HG03066 (cell line): ENCODE data around the gene ZFP57.

ENCODE experiments used
- ATAC-seq: cut with Tn5 transposase; IDR thresholded peaks from one replicate; pipeline ENCODE4 v1.9.1; 2021; ENCODE audit warnings: low read depth; ENCODE audit not compliant: unreplicated experiment

The ZFP57 gene

DNA sequence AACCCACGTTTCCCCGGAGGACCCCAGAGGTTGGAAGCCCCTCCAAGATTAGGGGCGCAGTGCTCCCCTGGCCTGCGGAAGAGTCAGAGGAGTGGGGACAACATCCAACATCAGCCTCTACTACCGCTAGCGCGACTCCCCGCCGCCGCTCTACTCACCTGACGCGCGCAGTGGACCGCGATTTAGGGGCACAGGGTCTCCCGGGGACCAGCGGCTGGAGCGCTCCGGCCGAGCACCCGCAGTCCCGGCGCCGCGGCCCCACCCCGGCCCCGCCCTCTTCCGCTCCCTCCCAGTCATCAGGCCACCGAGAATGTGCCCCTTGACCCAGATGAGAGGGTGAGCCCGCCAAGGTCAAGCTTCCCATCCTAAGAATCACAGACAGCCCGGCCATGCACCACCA lies at the start of gene ZFP57:
ZFP57 (minus strand) TSS at position 249 of the 400 bp plus-strand sequence. CDS start 4,149 bp downstream, outside the sequence.
- ATAC-seq = no peak

DNA sequence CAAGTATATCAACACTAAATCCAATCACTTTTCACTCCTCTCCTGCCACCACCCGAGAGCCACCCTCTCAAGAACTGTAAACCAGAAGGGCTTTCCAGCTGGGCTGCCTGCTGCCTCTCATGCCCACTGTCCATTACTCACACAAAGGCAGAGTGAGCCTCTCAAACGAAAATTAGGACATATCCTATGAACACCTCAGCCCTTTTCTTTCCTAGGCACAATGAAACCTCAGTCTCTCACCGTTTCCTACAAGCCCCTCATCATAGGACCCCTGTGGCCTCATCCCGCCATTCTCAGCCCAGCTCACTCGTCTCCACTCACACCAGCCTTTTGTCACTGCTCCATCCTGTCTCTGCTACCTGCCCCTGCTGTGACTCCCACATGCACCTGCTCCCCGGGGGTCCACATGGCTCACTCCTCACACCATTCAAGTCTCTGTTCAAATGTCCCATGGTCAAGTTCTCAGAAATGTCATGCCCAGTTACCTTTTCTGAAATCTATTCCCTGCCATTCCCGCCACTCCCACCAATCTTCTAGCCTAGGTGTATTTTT lies 49.7 kb upstream of the ZFP57 start:
- no peak for ATAC-seq

DNA sequence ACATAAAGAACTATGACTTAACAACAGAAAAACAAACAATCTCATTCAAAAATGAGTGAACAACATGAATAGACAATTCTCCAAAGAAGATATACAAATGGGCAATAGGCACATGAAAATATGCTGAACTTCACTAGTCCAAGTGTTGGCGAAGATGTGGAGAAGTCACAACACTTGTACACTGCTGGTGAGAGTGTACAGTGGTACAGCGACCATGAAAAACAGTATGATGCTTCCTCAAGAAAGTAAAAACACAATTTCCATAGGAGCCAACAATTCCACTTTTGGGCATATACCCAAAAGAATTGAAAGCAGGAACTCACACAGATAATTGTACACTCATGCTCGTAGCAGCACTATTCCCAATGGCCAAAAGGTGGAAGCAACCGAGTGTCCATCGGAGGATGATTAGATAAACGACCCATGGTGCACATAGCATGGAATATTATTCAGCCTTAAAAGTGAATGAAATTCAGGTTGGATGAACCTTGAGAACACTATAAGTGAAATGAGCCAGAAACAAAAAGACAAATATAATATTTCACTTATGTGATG lies 48.9 kb upstream of the ZFP57 start:
- no peak for ATAC-seq

DNA sequence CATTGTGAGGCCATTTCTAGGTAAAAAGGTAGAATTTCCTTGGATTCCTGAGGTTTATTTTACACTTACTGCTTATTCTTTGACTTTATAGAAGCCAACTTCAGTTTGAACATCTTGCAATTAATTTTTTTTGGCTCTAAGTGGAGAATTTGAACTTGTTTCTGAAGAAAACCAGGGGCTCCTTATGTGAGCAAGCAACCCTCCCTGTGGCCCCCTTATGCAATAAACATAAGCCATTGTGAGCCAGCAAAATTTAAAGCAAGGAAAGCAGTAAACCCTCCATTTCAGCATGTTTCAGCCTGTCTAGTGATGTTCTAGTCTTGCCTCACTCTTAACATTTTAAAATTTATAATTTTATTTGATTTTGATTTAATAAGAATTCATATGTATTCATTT lies 47.9 kb upstream of the ZFP57 start:
- ATAC-seq = no peak

DNA sequence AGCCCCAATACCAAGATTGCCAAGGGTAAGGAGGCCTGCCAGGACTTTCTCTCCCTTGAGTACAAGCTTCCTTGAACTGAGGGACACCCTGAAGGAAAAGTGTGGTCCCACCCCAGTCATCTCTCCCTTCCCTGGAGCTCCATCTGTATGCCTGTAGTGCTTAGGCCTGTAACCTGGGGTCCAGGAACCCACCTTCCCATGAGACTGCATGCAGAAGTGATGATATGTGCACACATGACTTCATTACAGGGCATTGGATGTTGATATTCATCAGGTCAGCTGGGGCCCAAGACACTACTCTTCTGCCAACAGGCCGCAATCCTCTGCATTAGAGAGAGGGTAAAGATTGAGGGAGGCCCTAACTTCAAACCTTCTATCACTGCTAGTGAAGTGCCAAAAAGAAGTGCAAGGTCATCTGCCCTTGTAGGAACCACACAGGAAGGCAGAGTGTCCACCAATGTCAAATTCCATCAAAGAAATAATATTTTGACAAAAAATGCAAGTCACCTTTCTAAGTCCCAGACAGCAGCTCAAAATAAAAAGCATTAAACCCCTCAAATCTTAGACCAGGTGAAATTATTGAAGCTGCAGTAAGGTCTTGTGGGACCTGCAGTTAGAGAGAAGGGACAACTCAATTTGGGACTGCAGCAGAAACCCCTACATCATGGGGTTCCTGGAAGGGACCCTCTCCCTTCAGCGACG lies 47.4 kb upstream of the ZFP57 start:
- no peak for ATAC-seq

DNA sequence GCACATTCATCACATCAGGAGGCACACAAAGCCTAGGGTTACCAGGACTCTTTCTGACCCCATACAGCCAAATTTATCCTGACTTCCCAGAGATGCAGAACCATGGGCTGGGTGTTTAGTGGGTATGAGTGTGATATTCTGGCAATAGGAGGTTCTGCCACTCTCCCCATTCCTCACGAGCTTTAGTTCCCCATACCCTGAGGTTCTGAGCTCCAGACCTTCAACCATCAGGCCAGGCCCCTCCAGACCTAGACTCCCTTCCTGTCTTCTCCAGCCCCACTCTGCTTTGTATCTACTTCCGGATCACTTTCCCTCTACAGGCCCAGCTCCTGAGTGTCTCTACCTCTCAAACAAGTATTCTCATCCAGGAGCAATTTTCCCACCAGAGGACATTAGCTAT lies 46.7 kb upstream of the ZFP57 start:
- ATAC-seq = no peak

DNA sequence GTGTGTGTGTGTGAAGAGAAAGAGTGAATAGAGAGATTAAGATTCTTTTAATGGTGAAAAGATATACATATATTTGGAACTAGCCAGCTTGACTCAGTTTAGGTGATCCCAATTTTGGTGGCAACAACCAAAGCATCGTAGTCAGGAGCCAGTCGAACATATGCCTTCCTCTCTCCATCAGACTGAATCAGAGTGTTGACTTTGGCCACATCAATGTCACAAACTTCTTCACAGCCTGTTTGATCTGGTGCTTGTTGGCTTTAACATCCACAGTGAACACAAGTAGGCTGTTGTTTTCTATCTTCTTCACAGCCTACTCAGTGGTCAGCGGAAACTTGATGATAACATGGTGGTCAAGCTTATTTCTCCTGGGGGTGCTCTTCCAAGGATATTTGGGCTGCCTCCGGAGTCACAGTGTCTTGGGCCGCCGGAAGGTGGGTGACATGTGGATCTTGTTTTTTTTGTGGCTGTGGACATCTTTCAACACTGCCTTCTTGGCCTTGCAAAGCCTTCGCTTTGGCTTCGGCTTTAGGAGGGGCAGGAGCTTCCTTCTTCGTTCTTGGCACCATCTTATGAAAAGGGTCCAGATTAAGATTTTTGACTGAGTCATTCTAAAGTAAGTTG lies 45.7 kb upstream of the ZFP57 start:
- no peak for ATAC-seq

DNA sequence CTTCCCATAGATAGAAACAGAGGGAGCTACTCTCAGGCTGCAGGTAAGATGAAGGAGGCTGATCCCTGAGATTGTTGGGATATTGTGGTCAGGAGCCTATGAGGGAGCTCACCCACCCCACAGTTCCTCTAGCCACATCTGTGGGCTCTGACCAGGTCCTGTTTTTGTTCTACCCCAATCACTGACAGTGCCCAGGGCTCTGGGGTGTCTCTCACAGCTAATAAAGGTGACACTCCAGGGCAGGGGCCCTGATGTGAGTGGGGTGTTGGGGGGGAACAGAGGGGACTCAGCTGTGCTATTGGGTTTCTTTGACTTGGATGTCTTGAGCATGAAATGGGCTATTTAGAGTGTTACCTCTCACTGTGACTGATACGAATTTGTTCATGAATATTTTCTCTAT lies 45.0 kb upstream of the ZFP57 start:
- no peak for ATAC-seq

DNA sequence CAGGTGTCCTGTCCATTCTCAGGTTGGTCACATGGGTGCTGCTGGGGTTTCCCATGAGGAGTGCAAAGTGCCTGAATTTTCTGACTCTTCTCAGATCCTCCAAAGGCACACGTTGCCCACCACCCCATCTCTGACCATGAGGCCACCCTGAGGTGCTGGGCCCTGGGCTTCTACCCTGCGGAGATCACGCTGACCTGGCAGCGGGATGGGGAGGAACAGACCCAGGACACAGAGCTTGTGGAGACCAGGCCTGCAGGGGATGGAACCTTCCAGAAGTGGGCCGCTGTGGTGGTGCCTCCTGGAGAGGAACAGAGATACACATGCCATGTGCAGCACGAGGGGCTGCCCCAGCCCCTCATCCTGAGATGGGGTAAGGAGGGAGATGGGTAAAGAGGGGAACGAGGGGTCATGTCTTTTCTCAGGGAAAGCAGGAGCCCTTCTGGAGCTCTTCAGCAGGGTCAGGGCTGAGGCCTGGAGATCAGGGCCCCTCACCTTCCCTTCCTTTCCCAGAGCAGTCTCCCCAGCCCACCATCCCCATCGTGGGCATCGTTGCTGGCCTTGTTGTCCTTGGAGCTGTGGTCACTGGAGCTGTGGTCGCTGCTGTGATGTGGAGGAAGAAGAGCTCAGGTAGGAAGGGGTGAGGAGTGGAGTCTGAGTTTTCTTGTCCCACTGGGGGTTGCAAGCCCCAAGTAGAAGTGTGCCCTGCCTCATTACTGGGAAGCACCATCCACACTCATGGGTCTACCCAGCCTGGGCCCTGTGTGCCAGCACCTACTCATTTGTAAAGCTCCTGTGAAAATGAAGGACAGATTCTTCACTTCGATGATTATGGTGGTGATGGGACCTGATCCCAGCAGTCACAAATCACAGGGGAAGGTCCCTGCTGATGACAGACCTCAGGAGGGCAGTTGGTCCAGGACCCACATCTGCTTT lies 44.3 kb upstream of the ZFP57 start:
- no peak for ATAC-seq

DNA sequence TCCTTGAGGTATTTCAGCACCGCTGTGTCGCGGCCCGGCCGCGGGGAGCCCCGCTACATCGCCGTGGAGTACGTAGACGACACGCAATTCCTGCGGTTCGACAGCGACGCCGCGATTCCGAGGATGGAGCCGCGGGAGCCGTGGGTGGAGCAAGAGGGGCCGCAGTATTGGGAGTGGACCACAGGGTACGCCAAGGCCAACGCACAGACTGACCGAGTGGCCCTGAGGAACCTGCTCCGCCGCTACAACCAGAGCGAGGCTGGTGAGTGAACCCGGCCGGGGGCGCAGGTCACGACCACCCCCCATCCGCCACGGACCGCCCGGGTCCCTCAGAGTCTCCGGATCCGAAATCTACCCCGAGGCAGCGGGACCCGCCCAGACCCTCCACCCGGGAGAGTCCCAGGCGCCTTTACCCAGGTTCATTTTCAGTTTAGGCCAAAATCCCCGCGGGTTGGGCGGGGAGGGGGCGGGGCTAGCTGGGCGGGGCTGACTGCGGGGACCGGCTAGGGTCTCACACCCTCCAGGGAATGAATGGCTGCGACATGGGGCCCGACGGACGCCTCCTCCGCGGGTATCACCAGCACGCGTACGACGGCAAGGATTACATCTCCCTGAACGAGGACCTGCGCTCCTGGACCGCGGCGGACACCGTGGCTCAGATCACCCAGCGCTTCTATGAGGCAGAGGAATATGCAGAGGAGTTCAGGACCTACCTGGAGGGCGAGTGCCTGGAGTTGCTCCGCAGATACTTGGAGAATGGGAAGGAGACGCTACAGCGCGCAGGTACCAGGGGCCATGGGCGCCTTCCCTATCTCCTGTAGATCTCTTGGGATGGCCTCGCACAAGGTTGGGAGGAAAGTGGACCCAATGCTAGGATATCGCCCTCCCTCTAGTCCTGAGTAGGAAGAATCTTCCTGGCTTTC lies 43.0 kb upstream of the ZFP57 start:
- no peak for ATAC-seq

DNA sequence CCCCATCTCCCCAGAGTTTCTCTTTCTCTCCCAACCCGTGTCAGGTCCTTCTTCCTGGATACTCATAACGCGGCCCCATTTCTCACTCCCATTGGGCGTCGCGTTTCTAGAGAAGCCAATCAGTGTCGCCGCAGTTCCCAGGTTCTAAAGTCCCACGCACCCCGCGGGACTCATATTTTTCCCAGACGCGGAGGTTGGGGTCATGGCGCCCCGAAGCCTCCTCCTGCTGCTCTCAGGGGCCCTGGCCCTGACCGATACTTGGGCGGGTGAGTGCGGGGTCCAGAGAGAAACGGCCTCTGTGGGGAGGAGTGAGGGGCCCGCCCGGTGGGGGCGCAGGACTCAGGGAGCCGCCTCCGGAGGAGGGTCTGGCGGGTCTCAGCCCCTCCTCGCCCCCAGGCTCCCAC lies 42.3 kb upstream of the ZFP57 start, which contains the start of gene HLA-F:
HLA-F (plus strand) TSS at position 173 of the 404 bp plus-strand sequence; CDS start at position 203, 30 bp downstream.
- ATAC-seq = peak; percentile 88

DNA sequence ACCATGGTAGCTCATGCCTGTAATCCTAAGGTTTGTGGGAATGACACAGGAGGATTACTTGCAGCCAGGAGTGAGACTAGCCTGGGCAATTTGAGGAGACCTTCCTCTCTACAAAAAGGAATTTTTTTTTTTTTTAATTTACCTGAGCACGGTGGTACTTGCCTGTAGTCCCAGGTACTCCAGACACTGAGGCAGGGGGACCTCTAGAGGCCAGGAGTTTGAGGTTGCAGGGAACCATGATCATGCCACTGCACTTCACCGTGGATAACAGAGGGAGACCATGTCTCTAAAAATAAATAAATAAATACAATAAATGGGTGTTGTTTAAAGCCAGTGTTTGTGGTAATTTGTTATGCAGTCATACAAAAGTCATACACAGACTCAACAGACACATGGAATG lies 39.9 kb upstream of the ZFP57 start:
- no peak for ATAC-seq

DNA sequence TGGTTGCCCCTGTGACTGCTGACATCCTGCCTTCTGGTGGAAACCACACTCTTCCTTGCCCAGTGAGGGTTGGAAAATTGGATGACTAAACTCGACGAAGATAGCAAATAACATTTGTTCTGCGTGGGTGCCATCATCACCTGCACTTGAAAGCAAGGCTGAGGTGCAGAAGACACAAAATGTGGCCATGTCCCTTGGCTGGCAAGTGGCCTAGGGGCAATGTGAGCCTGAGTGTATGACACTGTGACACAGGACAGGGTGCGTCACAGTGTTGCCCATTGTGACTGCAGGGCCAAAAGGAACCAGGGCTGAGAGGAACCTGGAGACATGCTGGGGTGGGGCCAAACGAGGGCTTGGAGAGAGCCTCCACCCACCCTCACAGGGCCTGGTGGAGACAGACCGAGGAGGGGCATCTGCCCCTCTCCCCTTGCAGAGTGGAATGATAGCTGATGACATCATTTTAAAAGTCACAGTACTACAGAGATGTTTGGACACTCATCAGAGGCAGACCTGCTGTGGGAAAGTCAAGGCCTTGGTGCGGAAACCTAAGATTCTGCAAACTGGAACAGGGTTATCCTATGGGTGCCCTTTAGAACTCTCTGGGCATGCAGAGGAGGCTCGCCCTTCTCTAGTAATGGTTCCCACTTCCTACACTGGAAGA lies 29.5 kb upstream of the ZFP57 start:
- no peak for ATAC-seq

DNA sequence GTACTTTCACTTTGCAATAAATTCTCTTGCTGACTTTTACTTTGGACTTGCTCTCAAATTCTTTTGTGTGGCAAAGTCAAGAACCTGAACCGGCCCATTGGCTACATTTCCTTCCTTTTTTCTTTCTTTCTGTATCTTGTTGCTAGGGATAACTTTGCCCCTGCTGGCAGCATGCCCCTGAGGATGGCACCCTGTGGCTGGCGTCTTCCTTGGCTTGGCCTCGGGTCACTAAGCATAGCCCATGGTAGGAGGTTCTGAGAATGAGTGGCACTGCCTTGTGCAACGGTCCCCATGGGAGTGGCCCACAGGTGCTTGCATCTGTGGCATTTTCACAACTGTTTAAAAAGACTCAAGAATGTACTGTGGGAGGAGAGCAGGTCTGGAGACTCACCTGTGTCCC lies 28.2 kb upstream of the ZFP57 start:
- no peak for ATAC-seq

DNA sequence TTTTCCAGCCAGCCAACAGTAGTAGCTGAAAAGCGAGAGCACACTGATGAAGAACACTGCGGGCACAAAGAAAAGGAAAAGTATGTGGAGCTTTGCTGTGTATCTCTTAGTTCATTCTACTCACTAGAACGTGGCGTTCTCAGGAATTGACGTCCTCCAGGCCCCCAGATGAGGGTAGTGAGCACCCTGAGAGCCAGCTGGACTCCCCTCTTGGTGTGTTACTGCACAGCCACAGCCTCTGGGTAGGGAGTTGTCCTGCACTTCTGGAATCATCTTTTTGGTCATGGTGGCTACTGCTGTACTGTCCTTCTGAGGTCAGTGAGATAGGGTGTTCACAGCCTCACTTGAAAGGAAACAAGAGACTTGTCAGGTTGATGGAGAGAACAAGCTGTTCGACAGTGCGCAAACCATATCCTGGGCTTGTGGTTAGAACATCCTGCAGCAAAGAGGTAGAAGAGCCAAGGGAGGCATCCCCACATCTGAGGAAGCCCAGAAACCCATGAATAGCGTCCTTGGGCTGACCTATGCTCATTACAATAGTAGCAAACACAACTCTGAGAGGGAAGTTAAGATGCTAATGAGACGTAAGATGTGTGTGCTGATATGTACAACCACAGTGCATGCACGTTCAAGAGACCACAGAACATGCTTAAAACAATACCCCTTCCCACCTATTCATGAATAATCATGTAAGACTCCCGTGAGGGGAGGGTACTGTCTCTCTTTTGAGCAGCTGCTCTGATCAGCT lies 27.7 kb upstream of the ZFP57 start:
- ATAC-seq = no peak

DNA sequence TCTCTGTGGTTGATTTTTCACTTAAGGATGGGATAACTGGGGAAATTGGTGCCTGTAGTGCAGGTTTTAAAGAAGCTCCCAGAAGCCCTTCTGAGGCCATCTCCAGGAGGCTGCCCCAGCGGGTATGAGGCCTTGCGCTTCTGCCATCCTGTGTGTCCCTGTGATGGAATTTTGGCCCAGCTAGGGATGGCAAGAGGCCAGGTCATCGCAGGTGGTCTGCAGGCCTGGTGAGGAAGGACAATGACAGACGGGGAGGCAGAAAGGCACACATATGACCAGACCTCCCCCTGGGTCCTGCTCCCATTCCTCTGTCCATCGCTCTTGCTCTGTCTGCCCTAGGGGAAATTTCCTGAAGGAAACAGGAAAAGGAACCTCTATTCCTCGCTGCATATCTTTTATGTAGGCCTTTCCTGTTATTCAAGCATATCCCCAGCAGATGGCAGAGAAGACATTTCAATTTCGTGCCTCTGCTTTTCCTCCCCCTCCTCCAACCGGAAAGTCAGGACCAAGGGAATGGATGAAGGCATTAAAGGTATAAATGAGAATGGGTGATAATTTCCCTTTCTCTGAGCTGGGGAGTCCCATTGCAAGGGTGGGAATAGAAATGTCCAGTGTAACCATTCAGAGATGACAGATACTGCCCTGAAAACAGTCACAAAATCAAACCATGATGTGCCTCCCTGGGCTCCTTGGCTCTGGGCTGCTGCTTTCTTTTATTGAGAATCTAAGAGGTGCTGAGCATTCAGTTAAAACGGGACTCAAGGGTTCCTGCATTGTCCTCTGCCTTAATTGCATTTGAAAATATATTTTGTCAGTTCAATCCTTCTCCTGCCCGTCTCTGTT lies 24.7 kb upstream of the ZFP57 start:
- ATAC-seq = no peak

DNA sequence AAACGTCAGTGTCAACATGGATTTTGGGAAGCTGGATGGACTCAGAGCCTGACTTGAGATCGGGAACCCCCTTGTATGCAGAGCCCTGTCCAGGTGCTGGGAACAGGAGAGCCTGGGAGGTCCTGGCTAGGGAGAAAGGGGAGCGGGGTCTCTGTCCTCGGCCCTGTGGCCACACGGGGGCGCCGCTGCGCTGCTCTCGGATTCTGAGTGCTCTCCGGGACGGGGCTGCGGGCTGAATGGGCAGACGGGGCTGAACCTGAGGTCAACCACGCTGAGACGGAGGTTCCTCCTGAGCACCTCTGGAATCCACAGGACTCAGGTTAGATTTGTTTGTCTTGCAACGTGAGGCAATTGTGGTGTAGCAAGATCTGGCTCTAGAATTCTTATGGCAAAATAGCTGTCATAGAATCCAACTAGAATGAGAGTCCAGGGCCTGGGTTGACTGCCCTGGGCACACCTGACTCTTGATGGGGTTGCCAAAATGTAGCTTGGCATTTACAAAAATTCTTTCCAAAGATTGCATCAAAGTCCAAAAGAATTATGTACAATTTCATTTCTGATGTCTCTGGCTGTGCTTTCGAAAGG lies 21.7 kb upstream of the ZFP57 start:
- no peak for ATAC-seq
